HepG2 (cell line): ENCODE measurements around the gene MINDY2. TPM values are rescaled to one million over a fixed set of nuclear protein-coding genes. Genes with fewer than 3 reads are reported as not detected.

Source experiments
- ATAC-seq: fragments of 200-7000 bp; cut with Tn5 transposase; 3 replicates; pipeline ENCODE4 v1.9.1; 2020; ENCODE audit warnings: mild to moderate bottlenecking, moderate library complexity
- BruUV-seq: library from RNA; stranded (reverse); fragments of 400-500 nt; replicated peaks from 2 replicates; lab custom pipeline; 2021; lab: Mats Ljungman, UMichigan
- CTCF ChIA-PET: fragments of 300-600 bp; formaldehyde crosslinking; extraction: SDS; loops from one replicate; lab custom pipeline; 2021; ENCODE audit warnings: low total read pairs, inconsistent platforms, low intra/inter-chr PET ratio; lab: Yijun Ruan, JAX
- POLR2A ChIA-PET: fragments of 350-600 bp; sonication (Branson Sonifier 250); formaldehyde crosslinking; loops from one replicate; lab custom pipeline; 2020; ENCODE audit warnings: antibody characterized with exemption, inconsistent platforms; lab: Yijun Ruan, JAX
- DNase-seq: peaks from one replicate; pipeline ENCODE4 v3.0.0-alpha.2; 2015; ENCODE audit warnings: low spot score
- FAIRE-seq: peaks from 3 replicates; lab custom pipeline; 2011; peaks lifted over from hg19 to GRCh38; lab: Jason Lieb, UNC
- H2AFZ ChIP-seq: one replicate; pipeline ENCODE4 v1.6.1; 2011; ENCODE audit warnings: low read length, inconsistent platforms
- H3K27ac ChIP-seq: fragments of 300-600 bp; 3 replicates; pipeline ENCODE4 v1.8.0; 2011; ENCODE audit warnings: mixed run types, mild to moderate bottlenecking, mixed read lengths, low read length, inconsistent platforms; ENCODE audit not compliant: insufficient read depth; ENCODE audit errors: extremely low read length
- H3K27me3 ChIP-seq, 2 experiments: fragments of 200-600 bp in 1 of 2; 2 replicates in 1 of 2; 3 replicates in 1 of 2; pipeline versions ENCODE4 v1.6.0 to v1.8.0; 2011; ENCODE audit warnings: low read length in 2 of 2, mild to moderate bottlenecking in 2 of 2, moderate library complexity in 2 of 2, inconsistent platforms in 1 of 2; ENCODE audit not compliant: insufficient read depth in 2 of 2, control insufficient read depth in 1 of 2
- H3K36me3 ChIP-seq, 2 experiments: fragments of 200-600 bp in 1 of 2; replicated peaks in 1 of 2; 2 replicates in 1 of 2; 3 replicates in 1 of 2; pipeline versions ENCODE4 v1.5.1 to v1.8.0; 2011; ENCODE audit warnings: low read length in 2 of 2, inconsistent platforms in 1 of 2; ENCODE audit not compliant: insufficient read depth in 2 of 2, control insufficient read depth in 1 of 2
- H3K4me1 ChIP-seq: 2 replicates; pipeline ENCODE4 v1.5.1; 2012; ENCODE audit warnings: low read length, inconsistent platforms; ENCODE audit not compliant: insufficient read depth
- H3K4me2 ChIP-seq: 2 replicates; pipeline ENCODE4 v1.6.0; 2011; ENCODE audit warnings: low read depth, low read length, inconsistent platforms
- H3K4me3 ChIP-seq, 3 experiments: fragments of 200-600 bp in 1 of 3; sonication (generic), shearing (Covaris generic) in 1 of 3; replicated peaks in 1 of 3; 2 replicates each; pipeline ENCODE4 v1.5.1; 2011 to 2016; ENCODE audit warnings: low read length in 3 of 3, inconsistent platforms in 2 of 3, low read depth in 2 of 3, mild to moderate bottlenecking in 2 of 3, control low read depth in 1 of 3, mixed read lengths in 1 of 3; ENCODE audit not compliant: insufficient read depth in 1 of 3
- H3K79me2 ChIP-seq: one replicate; pipeline ENCODE4 v1.6.1; 2011; ENCODE audit warnings: low read length, inconsistent platforms; ENCODE audit not compliant: insufficient read depth
- H3K9ac ChIP-seq: 2 replicates; pipeline ENCODE4 v1.6.0; 2011; ENCODE audit warnings: mild to moderate bottlenecking, low read depth, low read length, inconsistent platforms; ENCODE audit not compliant: insufficient read depth
- H3K9me3 ChIP-seq: 2 replicates; pipeline ENCODE4 v1.5.1; 2012; ENCODE audit warnings: mild to moderate bottlenecking, low read length
- H4K20me1 ChIP-seq: 2 replicates; pipeline ENCODE4 v1.6.0; 2011; ENCODE audit warnings: inconsistent platforms, mild to moderate bottlenecking, low read length, moderate library complexity; ENCODE audit not compliant: insufficient read depth
- ELF4 ChIP-seq: sonication (generic); formaldehyde crosslinking; IDR thresholded peaks from 2 replicates; pipeline ENCODE4 v1.5.0; 2020; ENCODE audit warnings: missing genetic modification reagents, mild to moderate bottlenecking, moderate library complexity, borderline replicate concordance
- MXD4 ChIP-seq: IDR thresholded peaks from 2 replicates; pipeline ENCODE4 v1.6.1; 2016; ENCODE audit warnings: mild to moderate bottlenecking, missing biosample characterization, missing genetic modification reagents
- NFE2L2 ChIP-seq: fragments of 150-350 bp; IDR thresholded peaks from 2 replicates; pipeline ENCODE4 v1.6.1; 2014; ENCODE audit warnings: low read length
- SRSF4 ChIP-seq: fragments of 200-400 bp; formaldehyde crosslinking; IDR thresholded peaks from one replicate; pipeline ENCODE4 v1.6.1; 2018; ENCODE audit warnings: mild to moderate bottlenecking, low read depth, low read length, moderate library complexity; ENCODE audit not compliant: poor library complexity, severe bottlenecking
- ZNF564 ChIP-seq: sonication (generic); formaldehyde crosslinking; IDR thresholded peaks from 2 replicates; pipeline ENCODE4 v1.8.1; 2023; ENCODE audit warnings: mild to moderate bottlenecking, missing genetic modification reagents
- ZNF567 ChIP-seq: sonication (generic); formaldehyde crosslinking; IDR thresholded peaks from 2 replicates; pipeline ENCODE4 v1.8.1; 2023; ENCODE audit warnings: mild to moderate bottlenecking, missing genetic modification reagents, borderline replicate concordance
- ZNF674 ChIP-seq: sonication (generic); formaldehyde crosslinking; IDR thresholded peaks from 2 replicates; pipeline ENCODE4 v1.5.0; 2020; ENCODE audit warnings: low read depth, mild to moderate bottlenecking, missing genetic modification reagents
- ZNF766 ChIP-seq: sonication (generic); formaldehyde crosslinking; IDR thresholded peaks from 2 replicates; pipeline ENCODE4 v1.5.0; 2020; ENCODE audit warnings: missing genetic modification reagents, borderline replicate concordance
- WGBS: methylation state at CpG from one replicate; pipeline ENCODE4 v1.1.6; 2017; ENCODE audit warnings: low lambda C conversion rate; 5-methylcytosine and 5-hydroxymethylcytosine counted together
- in situ Hi-C: cut with HindIII; loops from 2 replicates; pipeline ENCODE4 v1.10.0; 2017; ENCODE audit warnings: low pct_unique_long_range_greater_than_20kb; ENCODE audit not compliant: extremely low pct_ligation_motif_present
- intact Hi-C: fragments of 100-400 bp; cut with micrococcal nuclease; formaldehyde crosslinking; loops from one replicate; pipeline ENCODE4 v1.10.0; 2022; ENCODE audit not compliant: unreplicated experiment
- polyA plus RNA-seq, 8 experiments: library from polyadenylated mRNA; depleted of rRNA in 3 of 8; stranded (reverse) in 7 of 8; unstranded in 1 of 8; fragments of >200 nt; fragmentation: Illumina TruSeq in 4 of 8; extraction: Trizol in 4 of 8; gene quantifications; 2 replicates each; pipeline versions ENCODE4 v1.2.1 to v1.2.3, GENCODE V29; 2011 to 2016; ENCODE audit warnings: low read depth in 4 of 8, missing spikeins in 1 of 8, mixed read lengths in 1 of 8; ENCODE audit not compliant: insufficient read depth in 1 of 8
- total RNA-seq, 5 experiments: library from RNA; depleted of rRNA; stranded (reverse); fragments of >200 nt; fragmentation: Illumina TruSeq; extraction: Trizol; gene quantifications; 2 replicates each; pipeline ENCODE4 v1.2.3, GENCODE V29; 2016; ENCODE audit warnings: low read depth in 1 of 5
- TF ChIP-seq, protein P1 (sequence below): sonication (generic); formaldehyde crosslinking; IDR thresholded peaks from 2 replicates; pipeline ENCODE4 v1.4.0; 2020; ENCODE audit warnings: mild to moderate bottlenecking, missing genetic modification reagents
- TF ChIP-seq, protein P2 (sequence below): sonication (generic); formaldehyde crosslinking; IDR thresholded peaks from 2 replicates; pipeline ENCODE4 v1.5.1; 2020; ENCODE audit warnings: missing genetic modification reagents, mild to moderate bottlenecking, borderline replicate concordance
- TF ChIP-seq, protein P3 (sequence below): sonication (generic); formaldehyde crosslinking; IDR thresholded peaks from 2 replicates; pipeline ENCODE4 v1.4.0; 2020; ENCODE audit warnings: missing genetic modification reagents

The MINDY2 gene
- total and polyA plus RNA-seq, 2 of the 13 experiments (the other 11 are each of a cell fraction or from before 2014, with no cell fraction given): 7.2 to 12.6 TPM

DNA sequence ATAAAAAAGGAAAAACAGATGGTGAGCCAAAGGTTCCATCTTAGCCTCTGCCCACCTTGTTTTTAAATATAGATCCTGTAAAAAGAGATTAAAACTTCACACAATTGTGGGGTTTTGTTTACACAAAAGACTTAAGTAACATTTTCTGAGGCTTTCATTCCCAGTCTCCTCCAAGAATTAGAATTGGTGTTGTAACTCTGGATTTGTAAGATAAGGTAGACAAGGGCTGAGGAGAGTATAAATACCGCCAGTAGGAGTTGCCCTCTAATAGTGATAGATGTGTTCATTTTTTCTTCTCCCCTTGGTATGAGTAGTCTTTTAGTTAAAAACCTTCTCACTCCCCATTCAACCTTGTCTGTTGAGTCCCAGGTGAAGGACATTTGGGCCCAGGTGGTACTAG lies 8.5 kb downstream of the MINDY2 start (continued):
- TF ChIP-seq, protein P1, sequence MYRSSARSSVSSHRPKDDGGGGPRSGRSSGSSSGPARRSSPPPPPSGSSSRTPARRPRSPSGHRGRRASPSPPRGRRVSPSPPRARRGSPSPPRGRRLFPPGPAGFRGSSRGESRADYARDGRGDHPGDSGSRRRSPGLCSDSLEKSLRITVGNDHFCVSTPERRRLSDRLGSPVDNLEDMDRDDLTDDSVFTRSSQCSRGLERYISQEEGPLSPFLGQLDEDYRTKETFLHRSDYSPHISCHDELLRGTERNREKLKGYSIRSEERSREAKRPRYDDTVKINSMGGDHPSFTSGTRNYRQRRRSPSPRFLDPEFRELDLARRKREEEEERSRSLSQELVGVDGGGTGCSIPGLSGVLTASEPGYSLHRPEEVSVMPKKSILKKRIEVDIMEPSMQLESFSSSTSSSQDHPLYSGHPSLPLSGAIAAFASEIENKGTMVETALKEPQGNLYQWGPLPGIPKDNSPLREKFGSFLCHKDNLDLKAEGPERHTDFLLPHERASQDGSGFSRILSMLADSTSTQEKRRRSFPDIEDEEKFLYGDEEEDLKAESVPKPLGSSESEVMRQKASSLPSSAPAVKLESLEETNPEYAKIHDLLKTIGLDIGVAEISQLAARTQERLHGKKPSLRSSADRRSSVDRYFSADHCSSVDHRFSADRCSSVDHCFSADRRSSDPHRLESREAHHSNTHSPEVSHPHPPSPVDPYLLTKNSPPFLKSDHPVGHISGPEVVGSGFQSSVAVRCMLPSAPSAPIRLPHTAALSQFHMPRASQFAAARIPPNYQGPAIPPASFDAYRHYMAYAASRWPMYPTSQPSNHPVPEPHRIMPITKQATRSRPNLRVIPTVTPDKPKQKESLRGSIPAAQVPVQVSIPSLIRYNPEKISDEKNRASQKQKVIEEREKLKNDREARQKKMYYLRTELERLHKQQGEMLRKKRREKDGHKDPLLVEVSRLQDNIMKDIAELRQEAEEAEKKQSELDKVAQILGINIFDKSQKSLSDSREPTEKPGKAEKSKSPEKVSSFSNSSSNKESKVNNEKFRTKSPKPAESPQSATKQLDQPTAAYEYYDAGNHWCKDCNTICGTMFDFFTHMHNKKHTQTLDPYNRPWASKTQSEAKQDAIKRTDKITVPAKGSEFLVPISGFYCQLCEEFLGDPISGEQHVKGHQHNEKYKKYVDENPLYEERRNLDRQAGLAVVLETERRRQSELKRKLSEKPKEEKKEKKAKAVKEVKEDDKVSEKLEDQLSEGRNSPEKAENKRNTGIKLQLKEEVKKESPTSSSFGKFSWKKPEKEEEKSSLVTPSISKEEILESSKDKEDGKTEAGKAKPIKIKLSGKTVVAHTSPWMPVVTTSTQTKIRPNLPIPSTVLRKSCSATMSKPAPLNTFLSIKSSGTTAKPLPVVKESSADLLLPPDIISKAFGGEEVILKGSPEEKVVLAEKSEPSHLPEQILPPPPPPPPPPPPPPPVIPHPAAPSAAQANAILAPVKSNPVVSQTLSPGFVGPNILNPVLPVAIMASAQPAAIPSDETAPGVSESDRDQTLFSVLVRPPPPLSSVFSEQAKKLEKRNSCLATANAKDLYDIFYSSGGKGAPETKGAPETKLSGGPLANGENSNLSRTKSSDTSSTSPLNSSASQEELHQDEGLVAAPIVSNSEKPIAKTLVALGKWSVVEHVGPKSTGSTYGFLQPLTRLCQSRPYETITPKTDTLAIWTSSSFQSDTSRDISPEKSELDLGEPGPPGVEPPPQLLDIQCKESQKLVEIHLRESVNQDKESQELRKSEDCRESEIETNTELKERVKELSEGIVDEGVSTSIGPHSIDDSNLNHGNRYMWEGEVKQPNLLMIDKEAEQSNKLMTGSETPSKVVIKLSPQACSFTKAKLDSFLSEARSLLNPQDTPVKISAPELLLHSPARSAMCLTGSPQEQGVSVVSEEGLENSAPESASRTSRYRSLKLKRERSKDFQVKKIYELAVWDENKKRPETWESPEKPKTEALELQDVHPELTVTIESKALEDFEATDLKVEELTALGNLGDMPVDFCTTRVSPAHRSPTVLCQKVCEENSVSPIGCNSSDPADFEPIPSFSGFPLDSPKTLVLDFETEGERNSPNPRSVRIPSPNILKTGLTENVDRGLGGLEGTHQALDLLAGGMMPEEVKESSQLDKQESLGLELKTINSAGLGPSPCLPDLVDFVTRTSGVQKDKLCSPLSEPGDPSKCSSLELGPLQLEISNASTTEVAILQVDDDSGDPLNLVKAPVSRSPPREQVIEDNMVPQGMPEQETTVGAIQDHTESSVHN: no peak
- TF ChIP-seq SRSF4: no peak

DNA sequence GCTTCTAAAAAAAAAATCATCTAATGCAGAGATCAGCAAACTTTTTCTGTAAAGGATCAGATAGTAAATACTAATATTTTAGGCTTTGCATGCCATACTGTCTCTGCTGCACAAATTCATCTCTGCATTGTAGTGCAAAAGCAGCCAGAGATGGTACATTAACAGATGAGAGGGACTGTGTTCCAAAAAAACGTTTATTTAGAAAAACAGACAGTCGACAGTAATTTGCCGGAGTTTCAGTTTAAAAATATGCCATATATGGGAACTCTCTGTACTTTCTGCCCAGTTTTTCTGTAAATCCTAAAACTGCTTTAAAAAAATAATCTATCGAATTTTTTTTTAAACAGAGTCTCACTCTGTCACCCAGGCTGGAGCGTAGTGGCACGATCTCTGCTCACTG lies 14.3 kb downstream of the MINDY2 start:
- CTCF ChIA-PET: no interaction called here
- peaks cover 0 to 8% of the 10 kb centered on the region in 2 experiments; a peak in 3 of 5 replicates for H3K36me3 ChIP-seq
- H3K79me2 ChIP-seq: peaks cover 8% of the 10 kb centered on the region
- TF ChIP-seq ZNF674 (CRISPR knock-in tag) (no peak), ZNF766 (CRISPR knock-in tag) (no peak), ZNF564 (CRISPR knock-in tag) (no peak), ELF4 (no peak), ZNF567 (CRISPR knock-in tag) (no peak), MXD4 (CRISPR knock-in tag) (no peak), NFE2L2 (no peak)
- TF ChIP-seq, protein P2, sequence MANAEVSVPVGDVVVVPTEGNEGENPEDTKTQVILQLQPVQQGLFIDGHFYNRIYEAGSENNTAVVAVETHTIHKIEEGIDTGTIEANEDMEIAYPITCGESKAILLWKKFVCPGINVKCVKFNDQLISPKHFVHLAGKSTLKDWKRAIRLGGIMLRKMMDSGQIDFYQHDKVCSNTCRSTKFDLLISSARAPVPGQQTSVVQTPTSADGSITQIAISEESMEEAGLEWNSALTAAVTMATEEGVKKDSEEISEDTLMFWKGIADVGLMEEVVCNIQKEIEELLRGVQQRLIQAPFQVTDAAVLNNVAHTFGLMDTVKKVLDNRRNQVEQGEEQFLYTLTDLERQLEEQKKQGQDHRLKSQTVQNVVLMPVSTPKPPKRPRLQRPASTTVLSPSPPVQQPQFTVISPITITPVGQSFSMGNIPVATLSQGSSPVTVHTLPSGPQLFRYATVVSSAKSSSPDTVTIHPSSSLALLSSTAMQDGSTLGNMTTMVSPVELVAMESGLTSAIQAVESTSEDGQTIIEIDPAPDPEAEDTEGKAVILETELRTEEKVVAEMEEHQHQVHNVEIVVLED (CRISPR knock-in tag): no peak
- TF ChIP-seq, protein P3, sequence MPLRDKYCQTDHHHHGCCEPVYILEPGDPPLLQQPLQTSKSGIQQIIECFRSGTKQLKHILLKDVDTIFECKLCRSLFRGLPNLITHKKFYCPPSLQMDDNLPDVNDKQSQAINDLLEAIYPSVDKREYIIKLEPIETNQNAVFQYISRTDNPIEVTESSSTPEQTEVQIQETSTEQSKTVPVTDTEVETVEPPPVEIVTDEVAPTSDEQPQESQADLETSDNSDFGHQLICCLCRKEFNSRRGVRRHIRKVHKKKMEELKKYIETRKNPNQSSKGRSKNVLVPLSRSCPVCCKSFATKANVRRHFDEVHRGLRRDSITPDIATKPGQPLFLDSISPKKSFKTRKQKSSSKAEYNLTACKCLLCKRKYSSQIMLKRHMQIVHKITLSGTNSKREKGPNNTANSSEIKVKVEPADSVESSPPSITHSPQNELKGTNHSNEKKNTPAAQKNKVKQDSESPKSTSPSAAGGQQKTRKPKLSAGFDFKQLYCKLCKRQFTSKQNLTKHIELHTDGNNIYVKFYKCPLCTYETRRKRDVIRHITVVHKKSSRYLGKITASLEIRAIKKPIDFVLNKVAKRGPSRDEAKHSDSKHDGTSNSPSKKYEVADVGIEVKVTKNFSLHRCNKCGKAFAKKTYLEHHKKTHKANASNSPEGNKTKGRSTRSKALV (CRISPR knock-in tag): no peak

More for the DNA sequence above, 14.3 kb downstream of the MINDY2 start:
- intact Hi-C loops (no loop called here), in situ Hi-C loops (no loop called here)
- Histone ChIP-seq H3K27ac (no peak overlapping the region), H3K9ac (no peak overlapping the region), H3K27me3 (no peaks in the 10 kb centered on the region), H3K4me2 (no peak overlapping the region), H2AFZ (no peak overlapping the region), H3K9me3 (no peaks in the 10 kb centered on the region), H3K4me1 (no peaks in the 10 kb centered on the region), H3K4me3 (no peak overlapping the region), H4K20me1 (0 out of 2 replicates have a peak, but pooled peaks cover 2% of the 10 kb centered on the region)
- DNase-seq: no peak
- no TSS peak for BruUV-seq
- no peak for ATAC-seq
- POLR2A ChIA-PET: no interaction called here
- FAIRE-seq: no peak
- WGBS: 92% methylated on average over 6 of the region's 6 CpGs
